OCI-LY3 (cell line): ENCODE results near the gene FBXO41.

Experiments
- EZH2phosphoT487 ChIP-seq: fragments of 200-600 bp; shearing (Covaris generic); IDR thresholded peaks from 2 replicates; pipeline ENCODE4 v1.6.1; 2018; ENCODE audit warnings: antibody characterized with exemption, mixed run types, low read depth
- TF ChIP-seq, protein P1 (sequence below): fragments of 200-600, 300-600 bp; sonication (generic); IDR thresholded peaks from 2 replicates; pipeline ENCODE4 v1.5.1; 2014; ENCODE audit warnings: antibody characterized with exemption, low read length, low read depth

DNA sequence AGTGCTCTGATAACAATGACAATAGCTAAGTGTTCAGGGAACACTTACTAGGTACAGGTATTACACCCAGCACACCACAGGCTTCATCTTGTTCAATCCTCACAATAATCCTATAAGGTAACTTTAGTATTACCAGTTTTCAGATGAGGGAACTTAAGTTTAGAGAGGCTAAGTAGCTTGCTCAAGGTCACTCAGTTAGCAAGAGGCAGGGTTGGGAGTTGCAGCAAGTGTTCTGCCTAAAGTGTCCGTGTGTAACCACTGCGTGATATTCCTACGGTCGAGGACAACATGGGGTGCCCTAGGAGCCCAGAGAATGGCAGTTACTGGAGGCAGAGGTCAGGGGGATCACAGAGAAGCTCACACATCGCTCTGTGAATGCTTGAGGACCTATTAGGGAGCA lies 39.3 kb upstream of the FBXO41 start:
- TF ChIP-seq, protein P1, sequence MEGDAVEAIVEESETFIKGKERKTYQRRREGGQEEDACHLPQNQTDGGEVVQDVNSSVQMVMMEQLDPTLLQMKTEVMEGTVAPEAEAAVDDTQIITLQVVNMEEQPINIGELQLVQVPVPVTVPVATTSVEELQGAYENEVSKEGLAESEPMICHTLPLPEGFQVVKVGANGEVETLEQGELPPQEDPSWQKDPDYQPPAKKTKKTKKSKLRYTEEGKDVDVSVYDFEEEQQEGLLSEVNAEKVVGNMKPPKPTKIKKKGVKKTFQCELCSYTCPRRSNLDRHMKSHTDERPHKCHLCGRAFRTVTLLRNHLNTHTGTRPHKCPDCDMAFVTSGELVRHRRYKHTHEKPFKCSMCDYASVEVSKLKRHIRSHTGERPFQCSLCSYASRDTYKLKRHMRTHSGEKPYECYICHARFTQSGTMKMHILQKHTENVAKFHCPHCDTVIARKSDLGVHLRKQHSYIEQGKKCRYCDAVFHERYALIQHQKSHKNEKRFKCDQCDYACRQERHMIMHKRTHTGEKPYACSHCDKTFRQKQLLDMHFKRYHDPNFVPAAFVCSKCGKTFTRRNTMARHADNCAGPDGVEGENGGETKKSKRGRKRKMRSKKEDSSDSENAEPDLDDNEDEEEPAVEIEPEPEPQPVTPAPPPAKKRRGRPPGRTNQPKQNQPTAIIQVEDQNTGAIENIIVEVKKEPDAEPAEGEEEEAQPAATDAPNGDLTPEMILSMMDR = no peak
- no peak for TF ChIP-seq EZH2phosphoT487
